Measurements from ENCODE around the gene NPPB.

- TF ChIP-seq HMGXB4 (CRISPR knock-in tag; IDR thresholded peaks at IDR 0.05; ENCODE audit: borderline replicate concordance): no peak
- no peak for TF ChIP-seq CTCF (IDR thresholded peaks at IDR 0.05)
- no peak for TF ChIP-seq MAZ (IDR thresholded peaks at IDR 0.05; ENCODE audit: borderline replicate concordance, low read depth, low read length)
- TF ChIP-seq POLR2A (IDR thresholded peaks at IDR 0.05; ENCODE audit: low read length): no peak
These were observed at the start of gene NPPB for GRCh38 chr1:11858613-11858967.

All from A549 (cell line).